ENCODE data around the gene RNF215. TPM values are rescaled to one million over a fixed set of nuclear protein-coding genes. Genes with fewer than 3 reads are reported as not detected.

The RNF215 gene
- total RNA-seq, 1 experiment from 2014 or later = 18.4 TPM

- ChIA-PET CTCF (interaction anchor here (0.7 kb wide), 1 partner anchor 27 kb away, joined by 4 read pairs; no protein-coding TSS in a partner anchor), POLR2A (no interaction called here)
- no peaks in the 10 kb centered on the region for H3K36me3 Mint-ChIP-seq (ENCODE audit: insufficient read depth, unreplicated experiment)
- no peaks in the 10 kb centered on the region for H3K27me3 Mint-ChIP-seq (ENCODE audit: insufficient read depth, unreplicated experiment)
- H3K9me3 Mint-ChIP-seq (ENCODE audit: unreplicated experiment) = no peaks in the 10 kb centered on the region
- intact Hi-C loops (cut with micrococcal nuclease) = no loop called here
- no peak overlapping the region for H3K4me3 Mint-ChIP-seq (ENCODE audit: unreplicated experiment)
- no peak for DNase-seq (ENCODE audit: unreplicated experiment)
- no peak overlapping the region for H3K27ac Mint-ChIP-seq (ENCODE audit: low read depth, unreplicated experiment)
- BruUV-seq (replicated peaks) = no TSS peak
- no peak for TF ChIP-seq CTCF (IDR thresholded peaks at IDR 0.05; ENCODE audit: unreplicated experiment)
- H3K4me1 Mint-ChIP-seq (ENCODE audit: insufficient read depth, unreplicated experiment) = peaks cover 5% of the 10 kb centered on the region
Observed at GRCh38 chr22:30432096-30432495, 44.9 kb upstream of the RNF215 start.

GRCh38 chr22:30430933-30431332, 43.7 kb upstream of the RNF215 start:
- DNase-seq (ENCODE audit: unreplicated experiment) = no peak
- Mint-ChIP-seq H3K27ac (ENCODE audit: low read depth, unreplicated experiment) (no peak overlapping the region), H3K27me3 (ENCODE audit: insufficient read depth, unreplicated experiment) (no peaks in the 10 kb centered on the region), H3K4me1 (ENCODE audit: insufficient read depth, unreplicated experiment) (peaks cover 12% of the 10 kb centered on the region), H3K9me3 (ENCODE audit: unreplicated experiment) (no peaks in the 10 kb centered on the region), H3K4me3 (ENCODE audit: unreplicated experiment) (no peak overlapping the region), H3K36me3 (ENCODE audit: insufficient read depth, unreplicated experiment) (peaks cover 5% of the 10 kb centered on the region)
- ChIA-PET POLR2A (no interaction called here), CTCF (interaction anchor here (0.8 to 1.2 kb wide), 5 partner anchors 13 to 794 kb away, joined by 3 to 4 read pairs (median 3); no protein-coding TSS in a partner anchor)
- intact Hi-C loops (cut with micrococcal nuclease) = no loop called here
- no TSS peak for BruUV-seq (replicated peaks)
- TF ChIP-seq CTCF (IDR thresholded peaks at IDR 0.05; ENCODE audit: unreplicated experiment) = no peak

GRCh38 chr22:30429887-30430286, 42.7 kb upstream of the RNF215 start:
- no peak for DNase-seq (ENCODE audit: unreplicated experiment)
- intact Hi-C loops (cut with micrococcal nuclease) = loop anchor here (5.0 kb wide), 1 partner anchor 223 kb away; no protein-coding TSS in a partner anchor
- H3K4me1 Mint-ChIP-seq (ENCODE audit: insufficient read depth, unreplicated experiment) = peaks cover 13% of the 10 kb centered on the region
- no peak overlapping the region for H3K4me3 Mint-ChIP-seq (ENCODE audit: unreplicated experiment)
- peaks cover 12% of the 10 kb centered on the region for H3K36me3 Mint-ChIP-seq (ENCODE audit: insufficient read depth, unreplicated experiment)
- no peaks in the 10 kb centered on the region for H3K9me3 Mint-ChIP-seq (ENCODE audit: unreplicated experiment)
- TF ChIP-seq CTCF (IDR thresholded peaks at IDR 0.05; ENCODE audit: unreplicated experiment) = no peak
- no peak overlapping the region for H3K27ac Mint-ChIP-seq (ENCODE audit: low read depth, unreplicated experiment)
- no peaks in the 10 kb centered on the region for H3K27me3 Mint-ChIP-seq (ENCODE audit: insufficient read depth, unreplicated experiment)
- POLR2A ChIA-PET = interaction anchor here (0.7 to 14.3 kb wide), 3 partner anchors 8 to 183 kb away, joined by 3 to 532 read pairs (median 3); partner anchors contain the start of genes RNF215 and SEC14L2
- BruUV-seq (replicated peaks) = no TSS peak
- CTCF ChIA-PET = interaction anchor here (0.9 kb wide), 1 partner anchor 23 kb away, joined by 4 read pairs; no protein-coding TSS in a partner anchor

GRCh38 chr22:30427871-30428270, 40.7 kb upstream of the RNF215 start:
- no peak for DNase-seq (ENCODE audit: unreplicated experiment)
- H3K4me1 Mint-ChIP-seq (ENCODE audit: insufficient read depth, unreplicated experiment) = peaks cover 19% of the 10 kb centered on the region
- ChIA-PET POLR2A (interaction anchor here (1.5 to 14.3 kb wide), 2 partner anchors 10 to 33 kb away, joined by 4 to 532 read pairs; partner anchors contain the start of genes RNF215 and SEC14L2), CTCF (interaction anchor here (0.7 to 8.4 kb wide), 6 partner anchors 17 to 329 kb away, joined by 3 to 83 read pairs (median 5); no protein-coding TSS in a partner anchor)
- BruUV-seq (replicated peaks) = no TSS peak
- no peaks in the 10 kb centered on the region for H3K9me3 Mint-ChIP-seq (ENCODE audit: unreplicated experiment)
- no peak overlapping the region for H3K27ac Mint-ChIP-seq (ENCODE audit: low read depth, unreplicated experiment)
- intact Hi-C loops (cut with micrococcal nuclease) = loop anchor here (5.0 kb wide), 1 partner anchor 221 kb away; no protein-coding TSS in a partner anchor
- no peaks in the 10 kb centered on the region for H3K27me3 Mint-ChIP-seq (ENCODE audit: insufficient read depth, unreplicated experiment)
- no peak for TF ChIP-seq CTCF (IDR thresholded peaks at IDR 0.05; ENCODE audit: unreplicated experiment)
- no peak overlapping the region for H3K4me3 Mint-ChIP-seq (ENCODE audit: unreplicated experiment)
- peaks cover 13% of the 10 kb centered on the region for H3K36me3 Mint-ChIP-seq (ENCODE audit: insufficient read depth, unreplicated experiment)
